ENCODE results near the gene KLC1.

The KLC1 gene

GRCh38 chr14:103686831-103687485 lies 57.9 kb downstream of the KLC1 start:
- no peak overlapping the region for H2AK5ac ChIP-seq (ENCODE audit: low read depth, low read length)
- H2AFZ ChIP-seq (ENCODE audit: low read length), result no peak overlapping the region
- no peak overlapping the region for H3K4me3 ChIP-seq (ENCODE audit: low read length in 2 of 2)
- no peak overlapping the region for H2BK15ac ChIP-seq (ENCODE audit: low read length)
- no CpG with 5 or more reads among the region's 19 CpGs for WGBS, 2 donors (ENCODE audit: extremely low coverage in 2 of 2, insufficient read length in 2 of 2, insufficient replicate concordance in 1 of 2)
- no peak overlapping the region for H3K4ac ChIP-seq (ENCODE audit: low read length)
- no peak overlapping the region for H4K8ac ChIP-seq (ENCODE audit: low read depth, low read length)
- no peak for DNase-seq (ENCODE audit: low spot score)
- H3K27me3 ChIP-seq (ENCODE audit: control insufficient read depth in 3 of 3, insufficient read depth in 3 of 3, low read depth in 1 of 3, low read length in 3 of 3), result no peaks in the 10 kb centered on the region
- no peak overlapping the region for H2BK120ac ChIP-seq (ENCODE audit: low read depth, low read length)
- H4K91ac ChIP-seq (ENCODE audit: low read depth, low read length, poor library complexity), result no peak overlapping the region
- H2BK5ac ChIP-seq (ENCODE audit: low read length), result no peak overlapping the region
- no peaks in the 10 kb centered on the region for H3K4me1 ChIP-seq (ENCODE audit: control insufficient read depth in 2 of 2, insufficient read depth in 1 of 2, low read depth in 1 of 2, low read length in 2 of 2)
- H3K18ac ChIP-seq (ENCODE audit: low read length), result no peak overlapping the region
- H2BK12ac ChIP-seq (ENCODE audit: low read length), result no peak overlapping the region
- H3K4me2 ChIP-seq (ENCODE audit: insufficient read depth, low read length, poor library complexity, severe bottlenecking), result no peak overlapping the region
- peaks cover 2% of the 10 kb centered on the region for H3K79me1 ChIP-seq (ENCODE audit: low read depth, low read length)
- H3K9me3 ChIP-seq (replicated peaks in 1 of 2; ENCODE audit: control insufficient read depth in 2 of 2, insufficient read depth in 1 of 2, low read depth in 1 of 2, low read length in 2 of 2), result no peaks in the 10 kb centered on the region
- H3K36me3 ChIP-seq (replicated peaks in 1 of 2; ENCODE audit: control insufficient read depth in 2 of 2, insufficient read depth in 2 of 2, low read length in 2 of 2), result peaks cover 33 to 92% of the 10 kb centered on the region in 2 donors
- H3K23ac ChIP-seq (ENCODE audit: low read depth, low read length, poor library complexity), result no peak overlapping the region
- H3K9ac ChIP-seq (ENCODE audit: low read depth, low read length, poor library complexity), result no peak overlapping the region
- H3K27ac ChIP-seq (replicated peaks; ENCODE audit: low read length), result no peak overlapping the region
- no peak overlapping the region for H3K14ac ChIP-seq (ENCODE audit: low read length)

GRCh38 chr14:103687712-103688111 lies 58.7 kb downstream of the KLC1 start:
- H3K18ac ChIP-seq (ENCODE audit: low read length), result no peak overlapping the region
- no peak overlapping the region for H3K4ac ChIP-seq (ENCODE audit: low read length)
- H3K79me1 ChIP-seq (ENCODE audit: low read depth, low read length), result peaks cover 5% of the 10 kb centered on the region
- no peak overlapping the region for H3K4me3 ChIP-seq (ENCODE audit: low read length in 2 of 2)
- H3K9me3 ChIP-seq (replicated peaks in 1 of 2; ENCODE audit: control insufficient read depth in 2 of 2, insufficient read depth in 1 of 2, low read depth in 1 of 2, low read length in 2 of 2), result no peaks in the 10 kb centered on the region
- H3K23ac ChIP-seq (ENCODE audit: low read depth, low read length, poor library complexity), result no peak overlapping the region
- H3K4me2 ChIP-seq (ENCODE audit: insufficient read depth, low read length, poor library complexity, severe bottlenecking), result no peak overlapping the region
- no peak overlapping the region for H4K91ac ChIP-seq (ENCODE audit: low read depth, low read length, poor library complexity)
- no peaks in the 10 kb centered on the region for H3K4me1 ChIP-seq (ENCODE audit: control insufficient read depth in 2 of 2, insufficient read depth in 1 of 2, low read depth in 1 of 2, low read length in 2 of 2)
- no peak overlapping the region for H4K8ac ChIP-seq (ENCODE audit: low read depth, low read length)
- no CpG with 5 or more reads among the region's 4 CpGs for WGBS, 2 donors (ENCODE audit: extremely low coverage in 2 of 2, insufficient read length in 2 of 2, insufficient replicate concordance in 1 of 2)
- H2BK5ac ChIP-seq (ENCODE audit: low read length), result no peak overlapping the region
- no peak for DNase-seq (ENCODE audit: low spot score)
- H3K9ac ChIP-seq (ENCODE audit: low read depth, low read length, poor library complexity), result no peak overlapping the region
- no peaks in the 10 kb centered on the region for H3K27me3 ChIP-seq (ENCODE audit: control insufficient read depth in 3 of 3, insufficient read depth in 3 of 3, low read depth in 1 of 3, low read length in 3 of 3)
- H2AFZ ChIP-seq (ENCODE audit: low read length), result no peak overlapping the region
- no peak overlapping the region for H3K14ac ChIP-seq (ENCODE audit: low read length)
- H2BK15ac ChIP-seq (ENCODE audit: low read length), result no peak overlapping the region
- no peak overlapping the region for H2AK5ac ChIP-seq (ENCODE audit: low read depth, low read length)
- H3K36me3 ChIP-seq (replicated peaks in 1 of 2; ENCODE audit: control insufficient read depth in 2 of 2, insufficient read depth in 2 of 2, low read length in 2 of 2), result peaks cover 36 to 92% of the 10 kb centered on the region in 2 donors
- H2BK12ac ChIP-seq (ENCODE audit: low read length), result no peak overlapping the region
- H3K27ac ChIP-seq (replicated peaks; ENCODE audit: low read length), result no peak overlapping the region
- H2BK120ac ChIP-seq (ENCODE audit: low read depth, low read length), result no peak overlapping the region

GRCh38 chr14:103688441-103688840 lies 59.4 kb downstream of the KLC1 start:
- H3K9ac ChIP-seq (ENCODE audit: low read depth, low read length, poor library complexity), result no peak overlapping the region

GRCh38 chr14:103688906-103689902 lies 60.2 kb downstream of the KLC1 start:
- WGBS, 2 donors (ENCODE audit: extremely low coverage in 2 of 2, insufficient read length in 2 of 2, insufficient replicate concordance in 1 of 2), result 100% methylated on average over 4 of the region's 16 CpGs; no CpG with 5 or more reads in 1 of the 2 donors
- H3K27ac ChIP-seq (replicated peaks; ENCODE audit: low read length), result no peak overlapping the region

More at GRCh38 chr14:103688441-103688840, 59.4 kb downstream of the KLC1 start:
- H2BK120ac ChIP-seq (ENCODE audit: low read depth, low read length), result no peak overlapping the region
- H2BK12ac ChIP-seq (ENCODE audit: low read length), result no peak overlapping the region
- no peaks in the 10 kb centered on the region for H3K27me3 ChIP-seq (ENCODE audit: control insufficient read depth in 3 of 3, insufficient read depth in 3 of 3, low read depth in 1 of 3, low read length in 3 of 3)
- H3K4me1 ChIP-seq (ENCODE audit: control insufficient read depth in 2 of 2, insufficient read depth in 1 of 2, low read depth in 1 of 2, low read length in 2 of 2), result no peaks in the 10 kb centered on the region
- H2AFZ ChIP-seq (ENCODE audit: low read length), result no peak overlapping the region
- no peak overlapping the region for H4K91ac ChIP-seq (ENCODE audit: low read depth, low read length, poor library complexity)
- DNase-seq (ENCODE audit: low spot score), result no peak
- H3K27ac ChIP-seq (replicated peaks; ENCODE audit: low read length), result no peak overlapping the region
- H4K8ac ChIP-seq (ENCODE audit: low read depth, low read length), result no peak overlapping the region
- H3K79me1 ChIP-seq (ENCODE audit: low read depth, low read length), result peaks cover 3% of the 10 kb centered on the region
- no peak overlapping the region for H3K23ac ChIP-seq (ENCODE audit: low read depth, low read length, poor library complexity)
- no peak overlapping the region for H3K4ac ChIP-seq (ENCODE audit: low read length)
- no peak overlapping the region for H3K14ac ChIP-seq (ENCODE audit: low read length)
- H2BK15ac ChIP-seq (ENCODE audit: low read length), result no peak overlapping the region
- H3K36me3 ChIP-seq (replicated peaks in 1 of 2; ENCODE audit: control insufficient read depth in 2 of 2, insufficient read depth in 2 of 2, low read length in 2 of 2), result peaks cover 34 to 92% of the 10 kb centered on the region in 2 donors
- no peaks in the 10 kb centered on the region for H3K9me3 ChIP-seq (replicated peaks in 1 of 2; ENCODE audit: control insufficient read depth in 2 of 2, insufficient read depth in 1 of 2, low read depth in 1 of 2, low read length in 2 of 2)
- WGBS, 2 donors (ENCODE audit: extremely low coverage in 2 of 2, insufficient read length in 2 of 2, insufficient replicate concordance in 1 of 2), result no CpG with 5 or more reads among the region's 5 CpGs
- no peak overlapping the region for H2BK5ac ChIP-seq (ENCODE audit: low read length)
- H2AK5ac ChIP-seq (ENCODE audit: low read depth, low read length), result no peak overlapping the region
- no peak overlapping the region for H3K4me2 ChIP-seq (ENCODE audit: insufficient read depth, low read length, poor library complexity, severe bottlenecking)
- H3K4me3 ChIP-seq (ENCODE audit: low read length in 2 of 2), result no peak overlapping the region
- no peak overlapping the region for H3K18ac ChIP-seq (ENCODE audit: low read length)

More at GRCh38 chr14:103688906-103689902, 60.2 kb downstream of the KLC1 start:
- H3K9me3 ChIP-seq (replicated peaks in 1 of 2; ENCODE audit: control insufficient read depth in 2 of 2, insufficient read depth in 1 of 2, low read depth in 1 of 2, low read length in 2 of 2), result no peaks in the 10 kb centered on the region
- no peak overlapping the region for H3K18ac ChIP-seq (ENCODE audit: low read length)
- H2AK5ac ChIP-seq (ENCODE audit: low read depth, low read length), result no peak overlapping the region
- H2BK5ac ChIP-seq (ENCODE audit: low read length), result no peak overlapping the region
- H3K79me1 ChIP-seq (ENCODE audit: low read depth, low read length), result peaks cover 3% of the 10 kb centered on the region
- H2BK15ac ChIP-seq (ENCODE audit: low read length), result no peak overlapping the region
- H3K4me2 ChIP-seq (ENCODE audit: insufficient read depth, low read length, poor library complexity, severe bottlenecking), result no peak overlapping the region
- H2BK120ac ChIP-seq (ENCODE audit: low read depth, low read length), result no peak overlapping the region
- no peak overlapping the region for H3K9ac ChIP-seq (ENCODE audit: low read depth, low read length, poor library complexity)
- H3K4me3 ChIP-seq (ENCODE audit: low read length in 2 of 2), result no peak overlapping the region
- H3K4me1 ChIP-seq (ENCODE audit: control insufficient read depth in 2 of 2, insufficient read depth in 1 of 2, low read depth in 1 of 2, low read length in 2 of 2), result no peaks in the 10 kb centered on the region
- peaks cover 37 to 92% of the 10 kb centered on the region in 2 donors for H3K36me3 ChIP-seq (replicated peaks in 1 of 2; ENCODE audit: control insufficient read depth in 2 of 2, insufficient read depth in 2 of 2, low read length in 2 of 2)
- no peaks in the 10 kb centered on the region for H3K27me3 ChIP-seq (ENCODE audit: control insufficient read depth in 3 of 3, insufficient read depth in 3 of 3, low read depth in 1 of 3, low read length in 3 of 3)
- H3K23ac ChIP-seq (ENCODE audit: low read depth, low read length, poor library complexity), result no peak overlapping the region
- H3K14ac ChIP-seq (ENCODE audit: low read length), result no peak overlapping the region
- H4K91ac ChIP-seq (ENCODE audit: low read depth, low read length, poor library complexity), result no peak overlapping the region
- no peak overlapping the region for H2BK12ac ChIP-seq (ENCODE audit: low read length)
- DNase-seq (ENCODE audit: low spot score), result no peak
- no peak overlapping the region for H4K8ac ChIP-seq (ENCODE audit: low read depth, low read length)
- H3K4ac ChIP-seq (ENCODE audit: low read length), result no peak overlapping the region
- no peak overlapping the region for H2AFZ ChIP-seq (ENCODE audit: low read length)

All from neuronal stem cell (in vitro differentiated cells).